ENCODE data around the gene NTRK2. TPM values are rescaled to one million over a fixed set of nuclear protein-coding genes. Genes with fewer than 3 reads are reported as not detected.

The NTRK2 gene
- total RNA-seq, 4 donors from 2014 or later, result 9.5 to 19.5 (median 12.3) TPM

DNA sequence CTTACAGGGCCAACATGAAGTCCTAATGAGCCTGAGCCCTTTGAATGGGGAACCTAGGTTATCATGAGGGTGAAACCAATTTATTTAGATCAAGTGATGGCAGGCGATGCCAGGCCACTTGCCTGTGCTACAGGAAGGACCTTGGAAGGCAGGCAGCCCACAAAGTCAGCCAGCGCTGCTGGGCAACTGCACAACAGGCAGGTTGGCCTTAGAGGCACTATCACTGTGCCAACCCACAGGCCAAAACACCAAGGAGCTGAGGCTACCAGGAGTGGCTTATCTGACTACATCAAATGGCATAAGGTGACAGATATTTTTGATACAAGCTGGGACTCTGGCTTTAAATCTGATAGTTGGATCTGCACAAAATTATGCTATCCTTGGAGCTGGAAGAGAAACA is 319.1 kb downstream of the NTRK2 start:
- H3K36me3 ChIP-seq, result no peaks in the 10 kb centered on the region
- no peak overlapping the region for H3K27ac ChIP-seq
- H3K27me3 ChIP-seq, result no peaks in the 10 kb centered on the region
- H3K4me3 ChIP-seq, result no peak overlapping the region
- no peaks in the 10 kb centered on the region for H3K4me1 ChIP-seq
- no peaks in the 10 kb centered on the region for H3K9me3 ChIP-seq
- DNase-seq (ENCODE audit: low spot score in 2 of 2), result no peak
- TF ChIP-seq POLR2AphosphoS5 (IDR thresholded peaks at IDR 0.05), result no peak
- TF ChIP-seq POLR2A (IDR thresholded peaks at IDR 0.05), result no peak
- TF ChIP-seq, protein P1, sequence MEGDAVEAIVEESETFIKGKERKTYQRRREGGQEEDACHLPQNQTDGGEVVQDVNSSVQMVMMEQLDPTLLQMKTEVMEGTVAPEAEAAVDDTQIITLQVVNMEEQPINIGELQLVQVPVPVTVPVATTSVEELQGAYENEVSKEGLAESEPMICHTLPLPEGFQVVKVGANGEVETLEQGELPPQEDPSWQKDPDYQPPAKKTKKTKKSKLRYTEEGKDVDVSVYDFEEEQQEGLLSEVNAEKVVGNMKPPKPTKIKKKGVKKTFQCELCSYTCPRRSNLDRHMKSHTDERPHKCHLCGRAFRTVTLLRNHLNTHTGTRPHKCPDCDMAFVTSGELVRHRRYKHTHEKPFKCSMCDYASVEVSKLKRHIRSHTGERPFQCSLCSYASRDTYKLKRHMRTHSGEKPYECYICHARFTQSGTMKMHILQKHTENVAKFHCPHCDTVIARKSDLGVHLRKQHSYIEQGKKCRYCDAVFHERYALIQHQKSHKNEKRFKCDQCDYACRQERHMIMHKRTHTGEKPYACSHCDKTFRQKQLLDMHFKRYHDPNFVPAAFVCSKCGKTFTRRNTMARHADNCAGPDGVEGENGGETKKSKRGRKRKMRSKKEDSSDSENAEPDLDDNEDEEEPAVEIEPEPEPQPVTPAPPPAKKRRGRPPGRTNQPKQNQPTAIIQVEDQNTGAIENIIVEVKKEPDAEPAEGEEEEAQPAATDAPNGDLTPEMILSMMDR (IDR thresholded peaks at IDR 0.05), result no peak
- no peak for TF ChIP-seq EP300 (IDR thresholded peaks at IDR 0.05)
- WGBS, result 50% methylated on average over 2 of the region's 2 CpGs

DNA sequence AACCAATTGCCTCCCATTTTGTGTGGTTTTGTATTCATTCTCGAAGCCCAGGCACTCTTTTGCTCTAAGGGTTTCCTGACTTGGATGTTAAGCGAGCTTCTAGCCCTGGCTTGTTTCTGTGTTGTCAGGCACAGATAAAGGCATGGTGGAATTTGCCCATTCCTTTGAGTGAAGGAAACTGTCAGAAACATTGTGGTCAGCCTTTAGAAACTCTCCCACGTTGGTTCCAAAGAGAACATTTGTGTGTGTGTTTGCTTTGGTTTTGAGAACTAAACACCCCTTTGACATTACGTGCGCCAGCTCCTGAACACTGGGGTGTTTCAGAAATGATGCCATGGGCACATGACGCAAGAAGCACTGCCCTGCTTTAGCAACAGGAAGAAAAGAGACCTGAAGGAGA is 320.9 kb downstream of the NTRK2 start:
- DNase-seq (ENCODE audit: low spot score in 2 of 2), result no peak
- peak overlapping the region; percentile 8 for H3K27ac ChIP-seq
- WGBS, result 46% methylated on average over 6 of the region's 6 CpGs
- no peaks in the 10 kb centered on the region for H3K9me3 ChIP-seq
- TF ChIP-seq, protein P1 (IDR thresholded peaks at IDR 0.05), result no peak
- no peak for TF ChIP-seq POLR2AphosphoS5 (IDR thresholded peaks at IDR 0.05)
- TF ChIP-seq POLR2A (IDR thresholded peaks at IDR 0.05), result no peak
- TF ChIP-seq EP300 (IDR thresholded peaks at IDR 0.05), result no peak
- no peaks in the 10 kb centered on the region for H3K4me1 ChIP-seq
- no peak overlapping the region for H3K4me3 ChIP-seq
- H3K27me3 ChIP-seq, result no peaks in the 10 kb centered on the region
- H3K36me3 ChIP-seq, result no peaks in the 10 kb centered on the region

DNA sequence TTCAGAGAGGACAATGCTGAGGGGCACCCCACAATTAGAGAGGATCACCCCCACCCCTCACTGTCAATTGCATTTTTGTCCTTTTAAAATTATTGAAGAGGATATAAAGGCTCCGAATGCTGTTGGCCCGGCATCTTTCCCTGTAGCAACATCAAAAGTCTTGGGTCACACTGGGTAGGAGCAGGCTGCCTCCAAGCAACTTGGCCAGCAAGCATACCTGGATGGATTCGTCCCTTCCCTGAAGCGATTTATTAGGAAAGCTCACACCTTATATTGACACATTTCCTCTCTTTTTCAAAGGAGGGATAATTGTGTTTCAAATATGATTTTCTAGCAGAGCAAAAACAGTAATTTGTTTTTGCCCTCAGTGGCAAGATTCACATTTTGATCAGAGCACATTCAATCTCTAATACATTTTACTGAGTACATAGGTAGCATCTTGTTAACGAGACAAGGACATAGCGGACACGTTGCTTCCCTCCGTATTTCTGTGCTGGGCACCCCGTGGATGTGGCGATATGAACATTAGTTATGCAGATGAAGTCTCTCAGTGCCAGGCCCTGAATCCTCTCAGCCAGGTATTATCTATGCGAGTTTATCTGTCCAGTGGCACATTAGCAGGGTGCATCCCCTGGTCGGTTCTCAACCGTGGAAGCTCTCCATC is 321.5 kb downstream of the NTRK2 start:
- no peak for DNase-seq (ENCODE audit: low spot score in 2 of 2)
- no peak overlapping the region for H3K4me3 ChIP-seq
- H3K27me3 ChIP-seq, result no peaks in the 10 kb centered on the region
- H3K9me3 ChIP-seq, result no peaks in the 10 kb centered on the region
- 75% methylated on average over 13 of the region's 13 CpGs for WGBS
- H3K27ac ChIP-seq, result peak overlapping the region; percentile 3
- H3K4me1 ChIP-seq, result no peaks in the 10 kb centered on the region
- TF ChIP-seq, protein P1 (IDR thresholded peaks at IDR 0.05), result no peak
- H3K36me3 ChIP-seq, result no peaks in the 10 kb centered on the region

DNA sequence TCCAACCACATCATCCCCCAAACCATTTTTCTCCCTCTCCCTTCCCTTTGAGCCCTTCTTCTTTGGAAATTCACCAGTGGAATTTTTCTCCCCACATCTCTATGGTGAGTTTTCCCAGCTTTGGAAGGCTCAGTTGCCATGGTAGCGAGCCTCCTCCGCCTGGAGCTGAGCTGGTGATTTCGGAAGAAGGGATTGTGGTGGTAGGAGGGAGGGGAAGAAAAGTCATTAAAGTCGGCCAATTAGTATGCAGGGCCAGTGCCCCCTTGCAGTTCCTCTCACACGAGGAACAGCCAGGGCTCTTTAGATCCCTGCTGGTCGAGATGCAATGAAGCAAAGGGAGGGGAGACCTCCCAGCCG is 322.0 kb downstream of the NTRK2 start:
- no peak overlapping the region for H3K4me3 ChIP-seq
- H3K4me1 ChIP-seq, result no peaks in the 10 kb centered on the region
- TF ChIP-seq, protein P1 (IDR thresholded peaks at IDR 0.05), result no peak
- no peak for TF ChIP-seq POLR2AphosphoS5 (IDR thresholded peaks at IDR 0.05)
- TF ChIP-seq EP300 (IDR thresholded peaks at IDR 0.05), result no peak
- no peak for TF ChIP-seq POLR2A (IDR thresholded peaks at IDR 0.05)
- DNase-seq (ENCODE audit: low spot score in 2 of 2), result no peak
- H3K9me3 ChIP-seq, result no peaks in the 10 kb centered on the region
- no peaks in the 10 kb centered on the region for H3K27me3 ChIP-seq
- H3K36me3 ChIP-seq, result no peaks in the 10 kb centered on the region
- H3K27ac ChIP-seq, result no peak overlapping the region
- WGBS, result 83% methylated on average over 7 of the region's 7 CpGs

DNA sequence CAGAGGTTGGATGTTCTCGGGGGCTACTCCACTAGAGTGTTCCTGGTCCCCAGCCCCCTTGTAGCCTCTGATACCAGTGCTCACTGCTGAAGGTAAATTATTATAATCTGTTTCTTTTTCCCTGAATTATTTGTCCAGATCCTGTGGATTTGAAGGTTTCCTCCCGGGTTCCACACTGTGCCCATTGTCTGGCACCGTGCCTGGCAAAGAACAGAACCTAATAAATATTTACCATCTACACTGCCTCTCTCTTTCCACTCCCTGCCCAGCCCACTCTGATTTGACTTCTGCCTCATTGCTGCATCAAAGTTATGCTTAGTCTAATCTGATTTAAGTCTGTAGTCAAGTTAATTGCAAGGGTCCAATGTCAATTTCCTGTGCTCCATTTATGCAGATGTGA is 322.9 kb downstream of the NTRK2 start:
- no peaks in the 10 kb centered on the region for H3K9me3 ChIP-seq
- no peak for DNase-seq (ENCODE audit: low spot score in 2 of 2)
- H3K27ac ChIP-seq, result no peak overlapping the region
- 88% methylated on average over 3 of the region's 3 CpGs for WGBS
- TF ChIP-seq EP300 (IDR thresholded peaks at IDR 0.05) (no peak), POLR2A (IDR thresholded peaks at IDR 0.05) (no peak), POLR2AphosphoS5 (IDR thresholded peaks at IDR 0.05) (no peak)
- TF ChIP-seq, protein P1 (IDR thresholded peaks at IDR 0.05), result no peak
- H3K4me1 ChIP-seq, result no peaks in the 10 kb centered on the region
- H3K36me3 ChIP-seq, result no peaks in the 10 kb centered on the region
- no peaks in the 10 kb centered on the region for H3K27me3 ChIP-seq
- H3K4me3 ChIP-seq, result no peak overlapping the region

All from suprapubic skin (tissue), 4 donors.